B cell (primary cell): ENCODE results near the gene L3MBTL4. TPM values are rescaled to one million over a fixed set of nuclear protein-coding genes. Genes with fewer than 3 reads are reported as not detected.

ENCODE experiments used
- ATAC-seq: fragments of 200-7000 bp; cut with Tn5 transposase; one replicate; pipeline ENCODE4 v1.10.0; 2021; ENCODE audit warnings: low read depth, mild to moderate bottlenecking, moderate number of reproducible peaks, moderate library complexity
- CTCF ChIA-PET: fragments of 350-600 bp; sonication (Branson Sonifier 250); formaldehyde crosslinking; loops from one replicate; lab custom pipeline; 2021; ENCODE audit warnings: antibody characterized with exemption, inconsistent platforms; lab: Charles Lee
- POLR2A ChIA-PET: fragments of 350-600 bp; sonication (Branson Sonifier 250); formaldehyde crosslinking; loops from one replicate; lab custom pipeline; 2021; ENCODE audit warnings: antibody characterized with exemption; lab: Charles Lee
- DNase-seq: peaks from one replicate; pipeline ENCODE4 v3.0.0; 2013
- H2AFZ ChIP-seq: 2 replicates; pipeline ENCODE4 v1.6.1; 2012; ENCODE audit warnings: mild to moderate bottlenecking, low read depth, low read length; ENCODE audit not compliant: insufficient read depth, poor library complexity, severe bottlenecking
- H3K27ac ChIP-seq, 2 donors: 1 replicate in 1 of 2; 2 replicates in 1 of 2; pipeline ENCODE4 v1.5.1; 2012 to 2013; ENCODE audit warnings: low read length in 2 of 2, mild to moderate bottlenecking in 2 of 2, moderate library complexity in 1 of 2
- H3K27me3 ChIP-seq, 4 experiments: fragments of 200-600 bp in 1 of 4; sonication (generic) in 1 of 4; replicated peaks in 1 of 4; 1 replicate in 2 of 4; 2 replicates in 2 of 4; pipeline versions ENCODE4 v1.6.1 to v1.7.0; 2013 to 2016; ENCODE audit warnings: low read length in 3 of 4, mild to moderate bottlenecking in 2 of 4, mixed read lengths in 1 of 4, moderate library complexity in 1 of 4; ENCODE audit not compliant: insufficient read depth in 4 of 4, control insufficient read depth in 3 of 4; ENCODE audit errors: control extremely low read depth in 1 of 4
- H3K36me3 ChIP-seq, 2 experiments: replicated peaks in 1 of 2; 1 replicate in 1 of 2; 2 replicates in 1 of 2; pipeline versions ENCODE4 v1.6.1 to v1.7.1; 2013; ENCODE audit warnings: low read length in 1 of 2; ENCODE audit not compliant: insufficient read depth in 2 of 2, control insufficient read depth in 1 of 2; ENCODE audit errors: control extremely low read depth in 1 of 2, extremely low read depth in 1 of 2
- H3K4me1 ChIP-seq, 2 donors: fragments of 200-600 bp in 1 of 2; sonication (generic) in 1 of 2; 1 replicate in 1 of 2; 2 replicates in 1 of 2; pipeline versions ENCODE4 v1.5.1 to v1.6.1; 2013 to 2017; ENCODE audit warnings: low read length in 2 of 2; ENCODE audit not compliant: control insufficient read depth in 2 of 2, insufficient read depth in 2 of 2
- H3K4me2 ChIP-seq: replicated peaks from 2 replicates; pipeline ENCODE3; 2012; ENCODE audit warnings: mild to moderate bottlenecking, low read depth, low read length; ENCODE audit not compliant: poor library complexity, severe bottlenecking
- H3K4me3 ChIP-seq, 5 experiments: fragments of 200-600 bp in 1 of 5; sonication (generic) in 1 of 5; 1 replicate in 3 of 5; 2 replicates in 2 of 5; pipeline versions ENCODE4 v1.5.1 to v1.7.0; 2011 to 2016; ENCODE audit warnings: low read length in 4 of 5, mild to moderate bottlenecking in 4 of 5, low read depth in 2 of 5, control low read depth in 1 of 5, moderate library complexity in 1 of 5; ENCODE audit not compliant: insufficient read depth in 1 of 5; ENCODE audit errors: control extremely low read depth in 1 of 5, extremely low read depth in 1 of 5
- H3K79me2 ChIP-seq: fragments of 200-600 bp; sonication (generic); one replicate; pipeline ENCODE4 v1.6.0; 2016; ENCODE audit warnings: low read length; ENCODE audit not compliant: control insufficient read depth, insufficient read depth
- H3K9ac ChIP-seq: fragments of 200-600 bp; sonication (generic); 2 replicates; pipeline ENCODE4 v1.6.1; 2017; ENCODE audit warnings: mild to moderate bottlenecking, low read length, moderate library complexity
- H3K9me3 ChIP-seq, 3 donors: one replicate each; pipeline versions ENCODE4 v1.6.1 to v1.7.1; 2013; ENCODE audit warnings: low read length in 2 of 3; ENCODE audit not compliant: control insufficient read depth in 2 of 3, insufficient read depth in 1 of 3; ENCODE audit errors: control extremely low read depth in 1 of 3
- H4K20me1 ChIP-seq: 2 replicates; pipeline ENCODE4 v1.6.0; 2012; ENCODE audit warnings: mild to moderate bottlenecking, low read length; ENCODE audit not compliant: insufficient read depth, control insufficient read depth, poor library complexity, severe bottlenecking
- H3K27ac Mint-ChIP-seq: one replicate; pipeline ENCODE4 v1.8.0; 2021; ENCODE audit warnings: mixed read lengths
- H3K27me3 Mint-ChIP-seq: one replicate; pipeline ENCODE4 v1.8.0; 2021; ENCODE audit warnings: mixed read lengths
- H3K4me1 Mint-ChIP-seq: one replicate; pipeline ENCODE4 v1.8.0; 2021; ENCODE audit warnings: mixed read lengths
- H3K4me3 Mint-ChIP-seq: one replicate; pipeline ENCODE4 v1.8.0; 2021; ENCODE audit warnings: mixed read lengths
- H3K9me3 Mint-ChIP-seq: one replicate; pipeline ENCODE4 v1.8.0; 2022; ENCODE audit warnings: mixed read lengths; ENCODE audit not compliant: insufficient read depth
- CTCF ChIP-seq: fragments of 200-600 bp; IDR thresholded peaks from one replicate; pipeline ENCODE4 v1.8.0; 2022; ENCODE audit warnings: antibody characterized with exemption, mild to moderate bottlenecking
- EZH2 ChIP-seq: IDR thresholded peaks from 2 replicates; pipeline ENCODE4 v1.6.1; 2012; ENCODE audit warnings: borderline replicate concordance, low read depth, mild to moderate bottlenecking, moderate library complexity, low read length; ENCODE audit not compliant: insufficient read depth, poor library complexity, severe bottlenecking
- WGBS: methylation state at CpG from one replicate; pipeline ENCODE4 v1.1.5; 2013; ENCODE audit warnings: missing lambda C conversion rate; ENCODE audit not compliant: insufficient coverage; 5-methylcytosine and 5-hydroxymethylcytosine counted together
- intact Hi-C: fragments of 100-400 bp; cut with micrococcal nuclease; formaldehyde crosslinking; loops from one replicate; pipeline ENCODE4 v1.10.0; 2022
- polyA plus RNA-seq: library from polyadenylated mRNA; depleted of rRNA; stranded (reverse); fragments of >200 nt; gene quantifications from 2 replicates; pipeline ENCODE4 v1.2.3, GENCODE V29; 2012
- total RNA-seq, 2 donors: library from RNA; stranded (reverse); fragments of 120-200 nt in 1 of 2; gene quantifications; 1 replicate in 1 of 2; 2 replicates in 1 of 2; pipeline versions ENCODE4 v1.2.3 to v1.2.4, GENCODE V29; 2013 to 2022

Gene L3MBTL4
- total and polyA plus RNA-seq, 2 donors (not counting 1 experiment from before 2014, with no cell fraction given): 3.0 to 11.9 TPM

- ATAC-seq (no peak), DNase-seq (no peak)
- Mint-ChIP-seq H3K4me1 (no peaks in the 10 kb centered on the region), H3K9me3 (no peaks in the 10 kb centered on the region), H3K27me3 (peaks cover 9% of the 10 kb centered on the region), H3K4me3 (no peak overlapping the region), H3K27ac (no peak overlapping the region)
- CTCF ChIA-PET: no interaction called here
- Histone ChIP-seq H3K27ac (no peak overlapping the region), H2AFZ (no peak overlapping the region), H3K79me2 (no peaks in the 10 kb centered on the region), H3K9me3 (no peaks in the 10 kb centered on the region), H3K9ac (no peak overlapping the region), H3K4me3 (no peak overlapping the region), H3K4me1 (no peaks in the 10 kb centered on the region), H4K20me1 (no peaks in the 10 kb centered on the region), H3K36me3 (no peaks in the 10 kb centered on the region), H3K4me2 (no peak overlapping the region), H3K27me3 (peaks cover 0 to 4% (median 0%) of the 10 kb centered on the region in 4 experiments)
- no CpG with 5 or more reads among the region's 3 CpGs for WGBS
- POLR2A ChIA-PET: no interaction called here
- TF ChIP-seq EZH2 (no peak), CTCF (no peak)
- intact Hi-C loops: no loop called here
Measured at GRCh38 chr18:5941890-5942289, 472.8 kb downstream of the L3MBTL4 start.

- ATAC-seq (no peak), DNase-seq (no peak)
- H3K4me3 ChIP-seq: no peak overlapping the region
- Mint-ChIP-seq H3K4me1 (no peaks in the 10 kb centered on the region), H3K27ac (no peak overlapping the region), H3K4me3 (no peak overlapping the region), H3K27me3 (peaks cover 7% of the 10 kb centered on the region), H3K9me3 (no peaks in the 10 kb centered on the region)
- no peak overlapping the region for H3K9ac ChIP-seq
- no peaks in the 10 kb centered on the region for H3K79me2 ChIP-seq
- POLR2A ChIA-PET: no interaction called here
- H3K27ac ChIP-seq: no peak overlapping the region
- no peak overlapping the region for H3K4me2 ChIP-seq
- 89% methylated on average over 5 of the region's 7 CpGs for WGBS
- no peaks in the 10 kb centered on the region for H3K4me1 ChIP-seq
- H3K36me3 ChIP-seq: no peaks in the 10 kb centered on the region
- H3K27me3 ChIP-seq: peaks cover 0 to 4% (median 0%) of the 10 kb centered on the region in 4 experiments
- intact Hi-C loops: no loop called here
- no peaks in the 10 kb centered on the region for H3K9me3 ChIP-seq
- TF ChIP-seq EZH2 (no peak), CTCF (no peak)
- no peak overlapping the region for H2AFZ ChIP-seq
- H4K20me1 ChIP-seq: no peaks in the 10 kb centered on the region
- CTCF ChIA-PET: no interaction called here
Measured at GRCh38 chr18:5939801-5940667, 474.7 kb downstream of the L3MBTL4 start.
